Fibroblast of pulmonary artery (primary cell): ENCODE data around the gene DCAF8.

Experiments
- DNase-seq: peaks from one replicate; pipeline ENCODE4 v3.0.0-alpha.2; 2010; ENCODE audit warnings: low read depth
- H3K4me3 ChIP-seq: replicated peaks from 2 replicates; pipeline ENCODE4 v1.5.1; 2011; ENCODE audit warnings: low read depth, mild to moderate bottlenecking, control low read depth, low read length, moderate library complexity
- TF ChIP-seq, protein P1 (sequence below): IDR thresholded peaks from 2 replicates; pipeline ENCODE4 v1.5.1; 2011; ENCODE audit warnings: mild to moderate bottlenecking, control low read depth, low read length, inconsistent platforms; ENCODE audit errors: missing control alignments

Gene DCAF8

DNA sequence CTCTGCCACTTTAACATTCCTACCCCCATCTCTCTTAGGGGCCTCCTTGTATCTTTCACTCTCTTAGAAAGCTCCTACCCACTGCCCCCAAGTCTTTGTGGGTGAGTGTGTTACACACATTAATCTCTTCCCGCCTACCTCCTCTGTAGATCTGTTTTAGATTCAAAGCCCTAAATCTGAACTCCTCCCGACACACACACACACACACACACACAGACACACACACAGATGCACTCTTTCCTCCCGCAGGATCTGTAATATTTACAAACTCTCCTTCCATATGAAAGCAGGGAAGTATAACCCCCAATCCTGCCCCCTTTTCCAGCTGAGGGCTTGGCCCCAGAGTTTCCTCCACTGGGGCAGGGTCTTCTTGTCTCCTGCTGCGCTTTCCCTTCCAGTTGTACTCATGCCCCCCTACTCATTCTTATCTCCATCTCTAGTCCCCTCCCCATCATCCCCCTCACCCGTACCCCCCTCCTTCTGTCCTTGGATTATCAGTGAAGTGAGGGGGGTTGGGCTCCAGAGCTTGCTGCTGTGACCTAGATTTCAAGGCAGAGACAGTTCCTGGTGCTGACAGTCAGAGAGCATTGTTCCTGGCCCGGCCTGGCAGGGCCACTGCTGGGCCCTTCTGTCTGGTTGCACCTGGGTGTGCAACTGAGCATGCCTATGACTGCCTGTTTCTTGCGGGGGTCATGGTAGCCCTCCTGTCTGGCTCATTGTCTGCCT, 52.9 kb downstream of the DCAF8 start:
- no peak overlapping the region for H3K4me3 ChIP-seq
- no peak for DNase-seq
- TF ChIP-seq, protein P1, sequence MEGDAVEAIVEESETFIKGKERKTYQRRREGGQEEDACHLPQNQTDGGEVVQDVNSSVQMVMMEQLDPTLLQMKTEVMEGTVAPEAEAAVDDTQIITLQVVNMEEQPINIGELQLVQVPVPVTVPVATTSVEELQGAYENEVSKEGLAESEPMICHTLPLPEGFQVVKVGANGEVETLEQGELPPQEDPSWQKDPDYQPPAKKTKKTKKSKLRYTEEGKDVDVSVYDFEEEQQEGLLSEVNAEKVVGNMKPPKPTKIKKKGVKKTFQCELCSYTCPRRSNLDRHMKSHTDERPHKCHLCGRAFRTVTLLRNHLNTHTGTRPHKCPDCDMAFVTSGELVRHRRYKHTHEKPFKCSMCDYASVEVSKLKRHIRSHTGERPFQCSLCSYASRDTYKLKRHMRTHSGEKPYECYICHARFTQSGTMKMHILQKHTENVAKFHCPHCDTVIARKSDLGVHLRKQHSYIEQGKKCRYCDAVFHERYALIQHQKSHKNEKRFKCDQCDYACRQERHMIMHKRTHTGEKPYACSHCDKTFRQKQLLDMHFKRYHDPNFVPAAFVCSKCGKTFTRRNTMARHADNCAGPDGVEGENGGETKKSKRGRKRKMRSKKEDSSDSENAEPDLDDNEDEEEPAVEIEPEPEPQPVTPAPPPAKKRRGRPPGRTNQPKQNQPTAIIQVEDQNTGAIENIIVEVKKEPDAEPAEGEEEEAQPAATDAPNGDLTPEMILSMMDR = no peak

DNA sequence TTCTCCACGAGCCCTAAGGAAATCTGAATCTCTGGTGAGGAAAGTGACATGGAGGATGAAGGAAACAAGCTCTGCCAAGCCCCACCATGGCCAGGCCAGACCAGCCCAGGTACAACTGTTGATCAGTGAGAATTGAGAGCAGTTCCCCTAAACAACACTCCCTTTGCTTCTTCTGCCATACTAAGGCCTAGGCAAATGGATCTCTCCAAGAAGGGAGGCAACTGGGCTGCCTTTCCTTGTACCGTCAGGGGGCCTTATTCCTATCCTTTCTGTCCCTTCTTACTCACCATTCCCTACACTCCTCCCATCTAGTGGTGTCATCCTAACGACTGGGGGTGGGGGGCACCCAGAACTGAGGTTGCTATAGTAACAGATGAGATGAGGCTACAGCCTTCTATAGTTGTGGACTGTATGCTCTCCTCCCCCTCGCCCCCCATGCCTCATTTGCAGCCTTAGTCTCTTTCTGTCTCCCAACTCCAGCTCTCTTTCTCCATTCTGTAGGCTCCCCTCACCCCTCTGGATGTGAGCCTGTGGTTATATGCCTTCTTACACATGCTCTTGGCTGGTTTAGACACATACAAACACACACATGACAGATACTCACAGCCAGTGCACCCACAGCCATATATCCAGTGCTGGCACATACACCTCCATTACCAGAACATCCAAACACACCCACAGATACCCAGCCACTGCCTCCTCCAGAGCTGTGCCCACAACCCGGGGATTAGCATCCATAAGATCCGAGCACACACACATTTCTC, 53.6 kb downstream of the DCAF8 start:
- TF ChIP-seq, protein P1 = no peak
- DNase-seq = no peak
- no peak overlapping the region for H3K4me3 ChIP-seq

- TF ChIP-seq, protein P1 = no peak
- DNase-seq = no peak
- no peak overlapping the region for H3K4me3 ChIP-seq
Observed at GRCh38 chr1:160207771-160208556, 54.4 kb downstream of the DCAF8 start.

DNA sequence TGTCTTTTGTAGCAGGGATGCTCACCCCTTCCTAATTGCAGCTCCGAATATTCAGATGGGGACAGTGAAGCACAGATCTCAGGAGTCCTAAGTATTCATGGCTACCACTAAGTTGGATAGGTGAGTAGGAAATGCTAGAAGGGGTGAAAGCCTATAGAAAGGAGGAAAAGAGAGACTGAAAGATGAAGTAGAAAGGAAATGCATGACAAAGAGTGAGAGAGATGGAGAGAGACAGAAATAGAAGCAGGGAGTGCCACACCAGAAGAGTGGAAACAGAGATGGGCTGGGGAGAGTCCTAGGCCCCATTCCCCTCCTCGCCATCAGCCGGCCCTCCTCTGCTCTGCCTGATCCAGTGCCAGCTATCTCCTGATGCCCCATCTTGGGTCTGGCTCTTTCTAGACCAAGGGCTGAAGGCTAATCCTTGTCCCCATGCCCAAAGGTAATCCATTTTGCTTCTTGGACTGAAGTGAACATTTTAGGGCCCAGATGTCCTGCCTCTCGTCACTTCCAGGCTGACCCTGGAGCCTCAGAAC, 55.2 kb downstream of the DCAF8 start:
- DNase-seq = no peak
- TF ChIP-seq, protein P1 = no peak
- H3K4me3 ChIP-seq = no peak overlapping the region

- peak; percentile 89 for DNase-seq
- TF ChIP-seq, protein P1 = no peak
- peak overlapping the region; percentile 92 for H3K4me3 ChIP-seq
Observed at GRCh38 chr1:160206421-160207117, 55.8 kb downstream of the DCAF8 start.

DNA sequence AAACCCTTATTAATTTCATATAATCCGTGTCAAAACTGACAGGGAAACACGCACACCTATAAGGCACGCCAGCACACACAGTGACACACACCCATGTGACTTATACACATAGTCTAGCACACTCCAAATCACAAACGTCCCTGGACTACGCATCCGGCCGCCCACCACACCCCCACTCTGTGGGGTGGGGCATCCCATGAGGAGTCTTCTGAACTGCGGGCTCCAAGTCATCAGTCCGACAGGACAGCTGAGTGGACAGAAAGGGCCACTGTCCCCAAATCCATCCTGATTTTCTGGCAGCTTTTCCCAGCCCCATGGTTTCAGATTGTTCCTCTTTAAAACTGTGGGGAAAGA, 56.3 kb downstream of the DCAF8 start:
- H3K4me3 ChIP-seq = peak overlapping the region; percentile 92
- TF ChIP-seq, protein P1 = no peak
- DNase-seq = peak; percentile 45
